Measurements from ENCODE around the gene NTM.

DNA sequence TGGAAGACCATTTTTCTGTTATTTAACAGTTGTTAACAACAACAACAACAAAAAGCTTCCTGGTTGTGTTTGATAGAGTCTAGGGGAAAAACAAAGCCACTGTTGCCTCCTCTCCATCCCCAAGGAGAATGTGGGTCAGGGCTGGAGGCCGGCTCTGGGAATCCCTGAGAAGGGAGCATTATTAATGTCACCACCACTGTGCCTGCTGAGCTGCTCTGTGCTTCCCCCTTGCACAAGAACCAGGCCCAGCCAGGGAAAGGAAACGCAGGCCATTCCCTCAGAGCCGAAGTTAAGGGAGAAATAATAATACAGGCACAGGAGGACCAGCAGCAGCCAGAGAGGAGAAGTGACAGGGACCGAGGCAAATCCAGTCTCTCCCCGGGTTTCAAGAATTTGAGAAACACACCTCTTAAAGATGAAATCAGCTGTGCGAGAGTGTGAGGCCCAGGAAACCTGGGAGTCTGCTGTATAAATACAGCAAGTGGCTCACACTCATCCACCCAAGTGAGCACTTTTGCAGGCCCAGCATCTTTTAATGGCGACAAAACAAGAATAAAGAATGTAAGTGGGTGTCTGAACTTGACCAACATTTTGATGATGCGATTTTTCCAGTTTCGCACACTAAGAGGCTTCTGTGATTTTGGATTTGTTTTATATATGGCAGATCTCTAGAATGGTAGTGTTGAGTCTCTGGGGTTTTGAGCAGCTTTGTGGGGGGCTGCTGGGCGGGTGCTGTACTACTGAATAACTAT is 539.2 kb downstream of the NTM start:
- TF ChIP-seq CTBP1 (IDR thresholded peaks at IDR 0.05; ENCODE audit: borderline replicate concordance) (no peak), L3MBTL2 (conservative IDR thresholded peaks at IDR 0.05) (no peak)
